ENCODE measurements around the gene DNAJA2. TPM values are rescaled to one million over a fixed set of nuclear protein-coding genes. Genes with fewer than 3 reads are reported as not detected.

DNAJA2 gene
- total and polyA plus RNA-seq, 2 of the 4 experiments (the other 2 are of a cell fraction) = 18.6 to 53.9 TPM

GRCh38 chr16:46918905-46919792 is 54.3 kb downstream of the DNAJA2 start:
- in situ Hi-C loops (cut with MboI; ENCODE audit: low sequenced_read_pairs) = no loop called here
- no peak overlapping the region for H3K23ac ChIP-seq (ENCODE audit: low read depth, low read length)
- 66% methylated on average over 11 of the region's 21 CpGs; no CpG with 5 or more reads in 1 of the 2 experiments for WGBS, 2 experiments (ENCODE audit: extremely low coverage in 2 of 2, insufficient read length in 1 of 2)
- H3K27me3 ChIP-seq (ENCODE audit: control insufficient read depth, insufficient read depth, low read length) = no peaks in the 10 kb centered on the region
- H3K9ac ChIP-seq (ENCODE audit: low read depth, low read length) = no peak overlapping the region
- H3K9me3 ChIP-seq (ENCODE audit: control insufficient read depth, insufficient read depth, low read length) = no peaks in the 10 kb centered on the region
- no peaks in the 10 kb centered on the region for H3K4me1 ChIP-seq (ENCODE audit: control insufficient read depth, insufficient read depth, low read length)
- no peak overlapping the region for H2BK120ac ChIP-seq (ENCODE audit: low read depth, low read length)
- H3K4ac ChIP-seq (ENCODE audit: low read depth, low read length) = no peak overlapping the region
- intact Hi-C loops (cut with micrococcal nuclease) = no loop called here
- H2AK9ac ChIP-seq (replicated peaks; ENCODE audit: low read depth, low read length, poor library complexity) = no peak overlapping the region
- H3K9me1 ChIP-seq (ENCODE audit: insufficient read depth, low read length) = peaks cover 14% of the 10 kb centered on the region
- no peak overlapping the region for H2BK5ac ChIP-seq (ENCODE audit: low read depth, low read length, poor library complexity, severe bottlenecking)
- H2AFZ ChIP-seq (replicated peaks; ENCODE audit: low read length, poor library complexity) = no peak overlapping the region
- no TSS peak for BruUV-seq (replicated peaks)
- H2AK5ac ChIP-seq (ENCODE audit: low read depth, low read length) = no peak overlapping the region
- H3K18ac ChIP-seq (ENCODE audit: low read depth, low read length) = no peak overlapping the region
- peaks cover 74% of the 10 kb centered on the region for H3K36me3 ChIP-seq (ENCODE audit: control insufficient read depth, insufficient read depth, low read length)
- H2BK20ac ChIP-seq (ENCODE audit: low read depth, low read length) = no peak overlapping the region
- no peak overlapping the region for H4K8ac ChIP-seq (ENCODE audit: low read depth in 2 of 2, low read length in 2 of 2)
- no peak overlapping the region for H3K14ac ChIP-seq (replicated peaks; ENCODE audit: low read depth, low read length)
- H3K27ac ChIP-seq (ENCODE audit: insufficient read depth, low read length) = no peak overlapping the region
- ATAC-seq (ENCODE audit: low read depth) (no peak), DNase-seq (no peak)
- dilution Hi-C loops (cut with HindIII; ENCODE audit: low sequenced_read_pairs, unreplicated experiment) = no loop called here
- no peak overlapping the region for H4K91ac ChIP-seq (ENCODE audit: insufficient read depth, low read depth, low read length)
- H3K4me2 ChIP-seq (ENCODE audit: low read depth, low read length) = no peak overlapping the region
- TF ChIP-seq CHD1 (IDR thresholded peaks at IDR 0.05; ENCODE audit: low read depth, low read length) (no peak), CEBPB (IDR thresholded peaks at IDR 0.05; ENCODE audit: low read depth, low read length) (no peak), SMC3 (IDR thresholded peaks at IDR 0.05; ENCODE audit: low read depth, low read length) (no peak), POLR2A (IDR thresholded peaks at IDR 0.05; ENCODE audit: low read depth, low read length) (no peak), MAFK (IDR thresholded peaks at IDR 0.05; ENCODE audit: low read depth, low read length) (no peak), NFE2L2 (IDR thresholded peaks at IDR 0.05; ENCODE audit: low read depth, low read length) (no peak), RCOR1 (IDR thresholded peaks at IDR 0.05; ENCODE audit: insufficient replicate concordance, low read length) (no peak), RAD21 (IDR thresholded peaks at IDR 0.05; ENCODE audit: low read length) (no peak), BHLHE40 (IDR thresholded peaks at IDR 0.05; ENCODE audit: low read depth, low read length) (no peak), FOS (IDR thresholded peaks at IDR 0.05; ENCODE audit: low read depth, low read length) (no peak)
- TF ChIP-seq, protein P1, sequence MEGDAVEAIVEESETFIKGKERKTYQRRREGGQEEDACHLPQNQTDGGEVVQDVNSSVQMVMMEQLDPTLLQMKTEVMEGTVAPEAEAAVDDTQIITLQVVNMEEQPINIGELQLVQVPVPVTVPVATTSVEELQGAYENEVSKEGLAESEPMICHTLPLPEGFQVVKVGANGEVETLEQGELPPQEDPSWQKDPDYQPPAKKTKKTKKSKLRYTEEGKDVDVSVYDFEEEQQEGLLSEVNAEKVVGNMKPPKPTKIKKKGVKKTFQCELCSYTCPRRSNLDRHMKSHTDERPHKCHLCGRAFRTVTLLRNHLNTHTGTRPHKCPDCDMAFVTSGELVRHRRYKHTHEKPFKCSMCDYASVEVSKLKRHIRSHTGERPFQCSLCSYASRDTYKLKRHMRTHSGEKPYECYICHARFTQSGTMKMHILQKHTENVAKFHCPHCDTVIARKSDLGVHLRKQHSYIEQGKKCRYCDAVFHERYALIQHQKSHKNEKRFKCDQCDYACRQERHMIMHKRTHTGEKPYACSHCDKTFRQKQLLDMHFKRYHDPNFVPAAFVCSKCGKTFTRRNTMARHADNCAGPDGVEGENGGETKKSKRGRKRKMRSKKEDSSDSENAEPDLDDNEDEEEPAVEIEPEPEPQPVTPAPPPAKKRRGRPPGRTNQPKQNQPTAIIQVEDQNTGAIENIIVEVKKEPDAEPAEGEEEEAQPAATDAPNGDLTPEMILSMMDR (conservative IDR thresholded peaks at IDR 0.05; ENCODE audit: low read depth, low read length) = no peak
- TF ChIP-seq, protein P2, sequence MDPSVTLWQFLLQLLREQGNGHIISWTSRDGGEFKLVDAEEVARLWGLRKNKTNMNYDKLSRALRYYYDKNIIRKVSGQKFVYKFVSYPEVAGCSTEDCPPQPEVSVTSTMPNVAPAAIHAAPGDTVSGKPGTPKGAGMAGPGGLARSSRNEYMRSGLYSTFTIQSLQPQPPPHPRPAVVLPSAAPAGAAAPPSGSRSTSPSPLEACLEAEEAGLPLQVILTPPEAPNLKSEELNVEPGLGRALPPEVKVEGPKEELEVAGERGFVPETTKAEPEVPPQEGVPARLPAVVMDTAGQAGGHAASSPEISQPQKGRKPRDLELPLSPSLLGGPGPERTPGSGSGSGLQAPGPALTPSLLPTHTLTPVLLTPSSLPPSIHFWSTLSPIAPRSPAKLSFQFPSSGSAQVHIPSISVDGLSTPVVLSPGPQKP (IDR thresholded peaks at IDR 0.05; ENCODE audit: borderline replicate concordance, low read depth, low read length) = no peak
- ChIA-PET POLR2A (ENCODE audit: unreplicated experiment) (no interaction called here), CTCF (interaction anchor here (0.9 kb wide), 1 partner anchor 10 kb away, joined by 3 read pairs; no protein-coding TSS in a partner anchor)
- H2BK15ac ChIP-seq (ENCODE audit: low read depth, low read length) = no peak overlapping the region
- peaks cover 0 to 13% of the 10 kb centered on the region in 2 experiments; a peak in 3 of 4 replicates for H3K79me1 ChIP-seq (ENCODE audit: low read depth in 1 of 2, low read length in 2 of 2)
- no peak overlapping the region for H3K4me3 ChIP-seq (ENCODE audit: insufficient read depth, low read depth, low read length)
- no peak overlapping the region for H4K5ac ChIP-seq (ENCODE audit: low read depth, low read length)
- no peak overlapping the region for H3K56ac ChIP-seq (ENCODE audit: extremely low read depth, insufficient read depth, low read length)
- peaks cover 5% of the 10 kb centered on the region for H4K20me1 ChIP-seq (ENCODE audit: insufficient read depth, low read length)
